RCC 7860 (cell line): Measurements from ENCODE around the gene HFE.
"Not testable (repeated sequence)": the region's sequence is repeated elsewhere in the genome, so short reads cannot be mapped to it uniquely, and the experiment has no call there.

Experiments used
- DNase-seq: peaks from one replicate; pipeline ENCODE4 v3.0.0-alpha.2; 2015; ENCODE audit warnings: low spot score
- FAIRE-seq: peaks from 2 replicates; lab custom pipeline; 2012; peaks lifted over from hg19 to GRCh38; lab: Jason Lieb, UNC

HFE gene

GRCh38 chr6:26087284-26088115 is at the start of gene HFE:
Gene HFE (plus strand): TSS chr6:26087429. CDS start chr6:26087441, 12 bp downstream.
- DNase-seq (peak; percentile 31), FAIRE-seq (no peak)

- DNase-seq (no peak), FAIRE-seq (no peak)
Observed at GRCh38 chr6:26041946-26042345, 45.3 kb upstream of the HFE start.

GRCh38 chr6:26043384-26044139 is 43.7 kb upstream of the HFE start:
- DNase-seq: peak; percentile 74

GRCh38 chr6:26044140-26045064 is 42.8 kb upstream of the HFE start:
- FAIRE-seq (no peak), DNase-seq (no peak)

More at GRCh38 chr6:26043384-26044139, 43.7 kb upstream of the HFE start:
- no peak for FAIRE-seq

GRCh38 chr6:26045065-26045927 is 41.9 kb upstream of the HFE start:
- DNase-seq (peak; percentile 73), FAIRE-seq (no peak)

GRCh38 chr6:26045928-26046368 is 41.3 kb upstream of the HFE start:
- FAIRE-seq: no peak
- DNase-seq: peak; percentile 28

- not testable (repeated sequence) for DNase-seq, FAIRE-seq
Observed at GRCh38 chr6:26047329-26047728, 39.9 kb upstream of the HFE start.

- DNase-seq (no peak), FAIRE-seq (no peak)
Observed at GRCh38 chr6:26048590-26048989, 38.6 kb upstream of the HFE start.

GRCh38 chr6:26051665-26052310 is 35.4 kb upstream of the HFE start:
- FAIRE-seq (no peak), DNase-seq (no peak)

GRCh38 chr6:26052762-26053250 is 34.4 kb upstream of the HFE start:
- FAIRE-seq, DNase-seq: not testable (repeated sequence)

GRCh38 chr6:26053992-26054780 is 33.0 kb upstream of the HFE start:
- no peak for FAIRE-seq

GRCh38 chr6:26054781-26055718 is 32.2 kb upstream of the HFE start:
- DNase-seq (peak; percentile 91), FAIRE-seq (peak; percentile 64)

More at GRCh38 chr6:26053992-26054780, 33.0 kb upstream of the HFE start:
- DNase-seq: peak; percentile 25

GRCh38 chr6:26055719-26056582 is 31.3 kb upstream of the HFE start:
- DNase-seq: peak; percentile 84
- FAIRE-seq: no peak

GRCh38 chr6:26056583-26057350 is 30.5 kb upstream of the HFE start:
- FAIRE-seq (no peak), DNase-seq (peak; percentile 9)

- DNase-seq (no peak), FAIRE-seq (no peak)
Observed at GRCh38 chr6:26057899-26058298, 29.3 kb upstream of the HFE start.
